Fibroblast of mammary gland (primary cell): ENCODE data around the gene EFL1.
"Not testable (repeated sequence)": the region's sequence is repeated elsewhere in the genome, so short reads cannot be mapped to it uniquely, and the experiment has no call there.

Experiments used
- DNase-seq: peaks from one replicate; pipeline ENCODE4 v3.0.0-alpha.2; 2010; ENCODE audit warnings: low read depth
- H3K4me3 ChIP-seq: 2 replicates; pipeline ENCODE4 v1.5.1; 2011; ENCODE audit warnings: low read depth, mild to moderate bottlenecking, low read length, moderate library complexity; ENCODE audit not compliant: control insufficient read depth
- CTCF ChIP-seq: conservative IDR thresholded peaks from 2 replicates; pipeline ENCODE4 v1.5.1; 2011; ENCODE audit warnings: low read depth, low read length, inconsistent platforms; ENCODE audit not compliant: control insufficient read depth, insufficient read depth

Gene EFL1

GRCh38 chr15:82231842-82232241, 30.7 kb downstream of the EFL1 start:
- no peak for DNase-seq
- TF ChIP-seq CTCF: no peak
- H3K4me3 ChIP-seq: no peak overlapping the region

GRCh38 chr15:82231233-82231632, 31.3 kb downstream of the EFL1 start:
- no peak for DNase-seq
- no peak for TF ChIP-seq CTCF
- H3K4me3 ChIP-seq: no peak overlapping the region

GRCh38 chr15:82228750-82229149, 33.8 kb downstream of the EFL1 start:
- no peak for DNase-seq
- H3K4me3 ChIP-seq: no peak overlapping the region
- no peak for TF ChIP-seq CTCF

DNA sequence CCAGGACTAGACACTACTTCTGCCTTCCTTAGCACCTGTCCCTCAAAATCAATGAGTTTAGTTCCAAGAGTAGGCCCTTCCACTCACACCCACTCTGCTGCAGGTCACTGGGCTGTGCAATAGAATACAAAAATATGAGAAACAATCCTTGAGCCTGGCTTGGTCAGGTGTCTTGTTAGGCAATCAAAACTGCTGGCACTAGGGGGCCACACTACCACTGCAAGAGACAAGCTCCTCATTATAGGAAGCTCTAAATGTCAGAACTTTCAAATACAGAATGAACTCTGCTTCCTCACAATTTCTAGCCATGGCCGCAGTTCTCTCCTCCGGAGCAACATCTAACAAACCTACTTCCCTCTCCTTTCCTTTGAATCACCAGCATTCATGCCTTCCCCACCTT, 41.0 kb downstream of the EFL1 start:
- TF ChIP-seq CTCF: peak; percentile 6
- peak; percentile 21 for DNase-seq

DNA sequence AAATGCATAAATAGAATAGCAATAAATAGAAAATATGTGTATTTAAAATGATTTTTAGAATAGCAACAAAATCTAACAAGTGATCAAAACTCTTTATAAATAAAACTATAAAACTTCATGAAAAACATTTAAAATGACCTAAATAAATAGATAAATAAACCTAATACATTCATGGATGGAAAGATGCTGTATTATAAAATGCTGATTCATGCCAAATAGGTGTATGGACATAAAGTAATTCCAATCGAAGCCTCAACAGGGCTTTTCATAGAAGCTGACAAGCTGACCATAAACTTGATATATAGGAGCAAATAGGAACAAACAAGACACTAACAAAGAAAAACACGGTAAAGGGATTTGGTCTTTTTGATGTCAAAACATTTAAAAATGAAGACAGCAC, 46.4 kb downstream of the EFL1 start:
- not testable (repeated sequence) for H3K4me3 ChIP-seq, DNase-seq

More for the DNA sequence above, 41.0 kb downstream of the EFL1 start:
- not testable (repeated sequence) for H3K4me3 ChIP-seq

DNA sequence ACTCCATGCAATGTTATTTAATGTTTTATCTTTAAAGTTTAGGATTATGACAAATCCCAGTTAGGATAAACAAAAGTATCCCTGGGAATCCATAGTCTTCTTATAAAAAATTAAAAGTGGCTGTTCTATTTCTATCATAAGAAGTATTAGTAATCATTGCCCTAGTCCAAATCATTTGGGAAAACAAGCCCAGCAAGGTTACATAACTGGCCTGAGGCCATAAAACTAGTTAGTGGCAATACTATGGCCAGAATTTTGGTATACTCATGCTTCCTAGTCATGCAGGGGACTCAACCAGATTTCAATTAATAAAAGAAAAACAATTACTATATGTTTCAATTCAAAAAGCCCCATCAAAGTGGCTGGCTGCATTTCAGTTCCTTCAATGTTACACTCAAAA, 50.3 kb downstream of the EFL1 start:
- peak; percentile 47 for DNase-seq

GRCh38 chr15:82210066-82210597, 52.4 kb downstream of the EFL1 start:
- DNase-seq: peak; percentile 37
- H3K4me3 ChIP-seq: not testable (repeated sequence)

More for the DNA sequence above, 50.3 kb downstream of the EFL1 start:
- H3K4me3 ChIP-seq: not testable (repeated sequence)

- not testable (repeated sequence) for DNase-seq
These were observed 58.0 kb downstream of the EFL1 start for GRCh38 chr15:82204575-82204974.

DNA sequence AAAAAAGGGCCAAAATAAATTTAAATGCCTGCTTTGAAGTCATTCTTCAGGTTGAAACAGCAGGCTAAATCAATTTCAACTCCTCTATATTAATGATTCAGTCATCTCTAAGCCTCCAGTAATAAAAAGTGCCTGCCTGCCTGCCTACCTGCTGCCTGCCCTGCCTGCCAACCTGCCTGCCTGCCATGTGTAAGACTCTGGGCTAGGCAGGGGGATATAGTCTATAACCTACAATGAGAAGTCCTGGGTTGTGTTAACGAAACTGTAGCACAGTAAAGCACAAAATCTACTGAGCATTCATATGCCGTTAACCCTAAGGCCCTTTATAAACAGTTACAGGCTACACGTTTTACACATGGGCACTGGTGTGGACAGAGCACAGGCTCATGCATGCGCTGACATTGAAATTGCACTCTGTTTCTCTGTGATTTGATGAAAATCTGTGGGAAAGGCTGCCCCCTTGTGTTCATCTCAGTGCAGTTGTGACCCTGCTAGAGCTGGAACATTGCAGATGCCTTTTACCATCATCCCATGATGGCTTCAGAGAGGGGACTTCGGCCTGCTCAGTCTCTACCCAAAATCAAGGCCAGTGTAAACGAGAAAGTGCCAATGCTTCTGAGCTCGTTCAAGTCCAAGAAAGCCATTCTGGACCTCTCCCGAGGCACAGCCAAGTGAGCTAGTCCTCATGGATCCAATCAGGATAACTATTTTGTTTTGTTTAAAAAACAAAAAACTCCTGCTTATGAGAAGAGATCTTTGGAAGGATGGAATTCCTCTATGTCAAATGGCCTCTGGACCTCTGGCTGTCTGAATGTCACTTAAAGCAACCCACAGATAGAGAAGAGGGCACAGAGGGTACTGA, 64.6 kb downstream of the EFL1 start:
- DNase-seq: peak; percentile 75
- TF ChIP-seq CTCF: peak; percentile 73
- no peak overlapping the region for H3K4me3 ChIP-seq

More at GRCh38 chr15:82204575-82204974, 58.0 kb downstream of the EFL1 start:
- not testable (repeated sequence) for H3K4me3 ChIP-seq
